GM23248 (cell line): Measurements from ENCODE around the gene JADE2. TPM values are rescaled to one million over a fixed set of nuclear protein-coding genes. Genes with fewer than 3 reads are reported as not detected.

Experiments
- DNase-seq: peaks from one replicate; pipeline ENCODE4 v3.0.0-alpha.2; 2015
- H2AFZ ChIP-seq: fragments of 200-600 bp; sonication (generic); 2 replicates; pipeline ENCODE4 v1.6.1; 2016; ENCODE audit warnings: antibody characterized with exemption
- H3F3A ChIP-seq: fragments of 200-600 bp; sonication (generic); 2 replicates; pipeline ENCODE4 v1.6.1; 2016; ENCODE audit warnings: mild to moderate bottlenecking, antibody characterized with exemption, mixed run types; ENCODE audit not compliant: insufficient read depth
- H3K27ac ChIP-seq: fragments of 200-600 bp; sonication (generic); 2 replicates; pipeline ENCODE4 v1.5.1; 2016; ENCODE audit warnings: mild to moderate bottlenecking
- H3K27me3 ChIP-seq: fragments of 200-600 bp; sonication (generic); replicated peaks from 2 replicates; pipeline ENCODE4 v1.6.1; 2016; ENCODE audit warnings: mild to moderate bottlenecking; ENCODE audit not compliant: insufficient read depth
- H3K36me3 ChIP-seq: fragments of 200-600 bp; sonication (generic); 2 replicates; pipeline ENCODE4 v1.6.1; 2016; ENCODE audit warnings: low read depth, mild to moderate bottlenecking
- H3K4me1 ChIP-seq: fragments of 200-600 bp; sonication (generic); 2 replicates; pipeline ENCODE4 v1.6.1; 2016; ENCODE audit warnings: mild to moderate bottlenecking; ENCODE audit not compliant: insufficient read depth
- H3K4me2 ChIP-seq: fragments of 200-600 bp; sonication (generic); one replicate; pipeline ENCODE4 v1.6.1; 2016; ENCODE audit warnings: mild to moderate bottlenecking; ENCODE audit not compliant: unreplicated experiment
- H3K4me3 ChIP-seq: fragments of 200-600 bp; sonication (generic); 2 replicates; pipeline ENCODE4 v1.5.1; 2016; ENCODE audit warnings: mild to moderate bottlenecking
- H3K79me2 ChIP-seq: fragments of 200-600 bp; sonication (generic); 2 replicates; pipeline ENCODE4 v1.6.1; 2016; ENCODE audit warnings: mild to moderate bottlenecking; ENCODE audit not compliant: insufficient read depth
- H3K9ac ChIP-seq: fragments of 200-600 bp; sonication (generic); 2 replicates; pipeline ENCODE4 v1.6.1; 2016; ENCODE audit warnings: mild to moderate bottlenecking
- H3K9me2 ChIP-seq: fragments of 200-600 bp; sonication (generic); 2 replicates; pipeline ENCODE4 v1.6.1; 2016; ENCODE audit warnings: mixed run types, mild to moderate bottlenecking, moderate library complexity; ENCODE audit not compliant: insufficient read depth
- H3K9me3 ChIP-seq: fragments of 200-600 bp; sonication (generic); one replicate; pipeline ENCODE4 v1.6.1; 2017; ENCODE audit warnings: low read depth
- H4K20me1 ChIP-seq: fragments of 200-600 bp; sonication (generic); 2 replicates; pipeline ENCODE4 v1.6.0; 2016; ENCODE audit not compliant: insufficient read depth
- EZH2 ChIP-seq: fragments of 200-600 bp; sonication (generic); IDR thresholded peaks from 2 replicates; pipeline ENCODE4 v1.6.1; 2018; ENCODE audit warnings: antibody characterized with exemption, mild to moderate bottlenecking; ENCODE audit not compliant: insufficient read depth, poor library complexity, severe bottlenecking
- EZH2phosphoT487 ChIP-seq: fragments of 200-600 bp; sonication (generic); IDR thresholded peaks from 2 replicates; pipeline ENCODE4 v1.6.1; 2018; ENCODE audit warnings: antibody characterized with exemption, moderate library complexity, mild to moderate bottlenecking, low read depth; ENCODE audit not compliant: insufficient read depth
- WGBS, 2 experiments: methylation state at CpG; one replicate each; pipeline ENCODE4 v1.1.6; 2015 to 2017; ENCODE audit warnings: low lambda C conversion rate in 2 of 2, low coverage in 1 of 2; ENCODE audit errors: missing lambda C conversion rate in 2 of 2; 5-methylcytosine and 5-hydroxymethylcytosine counted together
- in situ Hi-C: fragments of 300-500 bp; cut with MboI; formaldehyde crosslinking; loops from 2 replicates; pipeline ENCODE4 v1.15.0; 2020
- polyA plus RNA-seq: library from polyadenylated mRNA; unstranded; fragments of >200 nt; fragmentation: Nextera tagmentation; extraction: Ambion mirVana; gene quantifications from 2 replicates; pipeline ENCODE4 v1.2.1, GENCODE V29; 2016
- total RNA-seq: library from RNA; depleted of rRNA; stranded (reverse); fragments of >200 nt; shearing (Covaris generic); gene quantifications from 2 replicates; pipeline ENCODE4 v1.2.3, GENCODE V29; 2014; rRNA removed

JADE2 gene
- total RNA-seq (18.0 and 20.9 TPM in 2 replicates), polyA plus RNA-seq (7.1 and 8.0 TPM in 2 replicates)

- H3F3A ChIP-seq = peaks cover 23% of the 10 kb centered on the region; the same call in 1 of the 2 replicates
- H3K4me1 ChIP-seq = peaks cover 12% of the 10 kb centered on the region
- WGBS, 2 experiments = 1% methylated on average over 25 to 57 of the region's 57 CpGs
- H3K79me2 ChIP-seq = peaks cover 24% of the 10 kb centered on the region
- no peaks in the 10 kb centered on the region for H3K27me3 ChIP-seq
- peak within 1 kb of the TSS; percentile 96 for H3K9ac ChIP-seq
- peak within 1 kb of the TSS; percentile 95 for H3K4me3 ChIP-seq
- H3K9me2 ChIP-seq = no peaks in the 10 kb centered on the region
- no peaks in the 10 kb centered on the region for H4K20me1 ChIP-seq
- no peak for TF ChIP-seq EZH2
- no peak for TF ChIP-seq EZH2phosphoT487
- in situ Hi-C loops = no loop called here
- H3K9me3 ChIP-seq = no peaks in the 10 kb centered on the region
- H3K36me3 ChIP-seq = no peaks in the 10 kb centered on the region
- DNase-seq = peak; percentile 91
- H3K27ac ChIP-seq = peak within 1 kb of the TSS; percentile 82
- peak within 1 kb of the TSS; percentile 100 for H3K4me2 ChIP-seq
- peak within 1 kb of the TSS; percentile 75 for H2AFZ ChIP-seq
These were observed at the start of gene JADE2 for GRCh38 chr5:134524826-134525682. Gene JADE2 (plus strand): TSS chr5:134525670. CDS start chr5:134535858, 10,188 bp downstream.

GRCh38 chr5:134477462-134478245 lies 47.8 kb upstream of the JADE2 start:
- Histone ChIP-seq H3K27me3 (no peaks in the 10 kb centered on the region), H3K4me2 (no peak overlapping the region), H3K79me2 (no peaks in the 10 kb centered on the region), H3K4me3 (no peak overlapping the region), H3K4me1 (no peaks in the 10 kb centered on the region), H3K9ac (no peak overlapping the region), H3K9me3 (no peaks in the 10 kb centered on the region), H3F3A (no peaks in the 10 kb centered on the region), H3K36me3 (no peaks in the 10 kb centered on the region), H3K9me2 (no peaks in the 10 kb centered on the region), H3K27ac (no peak overlapping the region), H2AFZ (no peak overlapping the region), H4K20me1 (no peaks in the 10 kb centered on the region)
- TF ChIP-seq EZH2phosphoT487 = no peak
- no peak for TF ChIP-seq EZH2
- in situ Hi-C loops = no loop called here
- DNase-seq = peak; percentile 40
- 83 to 86% methylated on average over 14 of the region's 14 CpGs for WGBS, 2 experiments

DNA sequence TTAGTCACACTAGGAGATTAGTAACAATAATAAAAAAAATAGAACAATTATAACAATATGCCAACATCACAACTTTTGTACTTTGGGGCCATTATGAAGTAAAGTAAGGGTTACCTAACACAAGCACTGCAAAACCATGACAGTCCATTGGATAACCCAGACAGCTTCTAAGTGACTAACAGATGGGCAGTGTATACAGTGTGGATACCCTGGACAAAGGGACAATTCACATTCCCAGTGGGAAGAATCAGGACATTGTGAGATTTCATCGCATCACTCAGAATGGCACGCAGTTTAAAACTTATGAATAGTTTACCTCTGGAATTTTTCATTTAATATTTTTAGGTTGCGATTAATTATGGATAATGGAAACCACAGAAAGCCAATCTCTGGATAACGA lies 45.6 kb upstream of the JADE2 start:
- in situ Hi-C loops = no loop called here
- no peak for TF ChIP-seq EZH2phosphoT487
- no peak for TF ChIP-seq EZH2
- no peak overlapping the region for H3K27ac ChIP-seq

DNA sequence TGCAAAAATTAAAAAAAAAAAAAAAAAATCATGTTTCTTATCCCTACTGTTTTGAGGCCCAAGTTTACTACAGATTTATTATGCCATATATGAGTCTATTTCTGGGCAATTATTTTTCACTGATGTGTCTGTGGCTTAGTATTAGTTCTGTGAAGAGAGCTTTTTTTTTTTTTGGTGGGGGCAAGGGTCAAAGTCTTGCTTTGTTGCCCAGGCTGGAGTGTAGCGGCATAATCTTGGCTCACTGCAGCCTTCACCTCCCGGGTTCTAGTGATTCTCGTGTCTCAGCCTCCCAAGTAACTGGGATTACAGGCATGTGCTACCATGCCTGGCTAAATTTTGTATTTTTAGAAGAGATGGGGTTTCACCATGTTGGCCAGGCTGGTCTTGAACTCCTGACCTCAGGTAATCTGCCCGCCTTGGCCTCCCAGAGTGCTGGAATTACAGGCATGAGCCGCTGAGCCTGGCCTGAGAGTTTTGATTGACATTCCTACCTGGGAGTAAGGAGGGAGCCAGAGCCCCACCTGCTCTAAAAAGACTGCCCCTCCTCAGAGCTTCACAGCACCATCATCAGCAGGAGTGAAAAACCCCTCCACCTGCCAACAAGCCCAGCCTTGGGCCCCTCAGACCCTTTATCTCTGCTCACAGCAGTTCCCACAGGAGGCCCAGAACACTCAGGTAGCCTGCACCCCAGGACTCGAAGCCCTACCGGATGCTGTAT lies 36.1 kb upstream of the JADE2 start:
- no peak overlapping the region for H2AFZ ChIP-seq
- in situ Hi-C loops = no loop called here
- no peaks in the 10 kb centered on the region for H3K9me2 ChIP-seq
- H3K27me3 ChIP-seq = no peaks in the 10 kb centered on the region
- H3K4me1 ChIP-seq = no peaks in the 10 kb centered on the region
- no peak overlapping the region for H3K4me2 ChIP-seq
- 0 out of 2 replicates have a peak, but pooled peaks cover 4% of the 10 kb centered on the region for H3F3A ChIP-seq
- H3K79me2 ChIP-seq = no peaks in the 10 kb centered on the region
- WGBS, 2 experiments = 85 to 90% methylated on average over 7 of the region's 7 CpGs
- H3K9ac ChIP-seq = no peak overlapping the region
- H3K27ac ChIP-seq = no peak overlapping the region
- no peak overlapping the region for H3K4me3 ChIP-seq
- no peaks in the 10 kb centered on the region for H3K36me3 ChIP-seq
- DNase-seq = no peak
- no peaks in the 10 kb centered on the region for H3K9me3 ChIP-seq
- H4K20me1 ChIP-seq = no peaks in the 10 kb centered on the region
- TF ChIP-seq EZH2phosphoT487 = no peak
- TF ChIP-seq EZH2 = no peak

More for the DNA sequence above, 45.6 kb upstream of the JADE2 start:
- no peak for DNase-seq
- Histone ChIP-seq H3K4me3 (no peak overlapping the region), H3K9me2 (no peaks in the 10 kb centered on the region), H3K36me3 (no peaks in the 10 kb centered on the region), H3K9ac (no peak overlapping the region), H3K9me3 (no peaks in the 10 kb centered on the region), H3F3A (no peaks in the 10 kb centered on the region), H3K79me2 (no peaks in the 10 kb centered on the region), H2AFZ (no peak overlapping the region), H3K4me2 (no peak overlapping the region), H3K27me3 (no peaks in the 10 kb centered on the region), H3K4me1 (no peaks in the 10 kb centered on the region), H4K20me1 (no peaks in the 10 kb centered on the region)
- WGBS, 2 experiments = 80 to 81% methylated on average over 4 of the region's 4 CpGs
